ENCODE measurements around the gene CCNT2. TPM values are rescaled to one million over a fixed set of nuclear protein-coding genes. Genes with fewer than 3 reads are reported as not detected.

Gene CCNT2
- total and polyA plus RNA-seq, 4 donors = 6.0 to 33.0 (median 14.9) TPM

- no peaks in the 10 kb centered on the region for H3K36me3 ChIP-seq (ENCODE audit: control insufficient read depth in 4 of 4, insufficient read depth in 3 of 4, low read depth in 1 of 4, low read length in 3 of 4)
- H3K27ac ChIP-seq (ENCODE audit: low read depth in 1 of 2, low read length in 2 of 2) = no peak overlapping the region
- H3K9me3 ChIP-seq (ENCODE audit: control insufficient read depth in 4 of 4, low read length in 3 of 4) = no peaks in the 10 kb centered on the region
- no peak for DNase-seq (ENCODE audit: low spot score)
- no peak for TF ChIP-seq EGR1 (IDR thresholded peaks at IDR 0.05; ENCODE audit: low read depth in 2 of 2)
- TF ChIP-seq FOXA2 (IDR thresholded peaks at IDR 0.05) = no peak
- no peak for TF ChIP-seq HNF4A (conservative IDR thresholded peaks at IDR 0.05)
- no peak for TF ChIP-seq CTCF (IDR thresholded peaks at IDR 0.05; ENCODE audit: low read depth, low read length, missing input control)
- TF ChIP-seq RAD21 (IDR thresholded peaks at IDR 0.05) = no peak
- no peak for TF ChIP-seq TAF1 (conservative IDR thresholded peaks at IDR 0.05)
- TF ChIP-seq SP1 (IDR thresholded peaks at IDR 0.05) = no peak
- TF ChIP-seq YY1 (IDR thresholded peaks at IDR 0.05) = no peak
- TF ChIP-seq JUND (IDR thresholded peaks at IDR 0.05) = no peak
- no peak for TF ChIP-seq ZBTB33 (IDR thresholded peaks at IDR 0.05)
- no peak for TF ChIP-seq GABPA (IDR thresholded peaks at IDR 0.05 in 1 of 2, conservative IDR thresholded peaks at IDR 0.05 in 1 of 2)
- TF ChIP-seq NR2F2 (IDR thresholded peaks at IDR 0.05) = no peak
- no peak for TF ChIP-seq REST (IDR thresholded peaks at IDR 0.05)
- no peak for TF ChIP-seq RXRA (IDR thresholded peaks at IDR 0.05)
- no peak for TF ChIP-seq ATF3 (IDR thresholded peaks at IDR 0.05)
- H3K27me3 ChIP-seq (ENCODE audit: control insufficient read depth in 4 of 4, insufficient read depth in 4 of 4, low read length in 3 of 4) = no peaks in the 10 kb centered on the region
- H3K9ac ChIP-seq (ENCODE audit: low read depth in 1 of 2, low read length in 2 of 2) = no peak overlapping the region
- no peak overlapping the region for H3K4me3 ChIP-seq (ENCODE audit: low read depth in 1 of 3, low read length in 3 of 3)
- 92% methylated on average over 3 of the region's 3 CpGs for WGBS
- no peaks in the 10 kb centered on the region for H3K4me1 ChIP-seq (ENCODE audit: control insufficient read depth in 4 of 4, insufficient read depth in 4 of 4, low read length in 3 of 4)
These were observed 66.4 kb downstream of the CCNT2 start for GRCh38 chr2:134985061-134985460.

GRCh38 chr2:134988994-134989605 is 70.5 kb downstream of the CCNT2 start:
- no peak for TF ChIP-seq GABPA (IDR thresholded peaks at IDR 0.05 in 1 of 2, conservative IDR thresholded peaks at IDR 0.05 in 1 of 2)
- peak; percentile 67 to 77 for TF ChIP-seq RAD21 (IDR thresholded peaks at IDR 0.05)
- TF ChIP-seq CTCF (IDR thresholded peaks at IDR 0.05; ENCODE audit: low read depth, low read length, missing input control) = peak; percentile 43
- Histone ChIP-seq H3K4me1 (ENCODE audit: control insufficient read depth in 4 of 4, insufficient read depth in 4 of 4, low read length in 3 of 4) (no peaks in the 10 kb centered on the region), H3K27ac (ENCODE audit: low read depth in 1 of 2, low read length in 2 of 2) (no peak overlapping the region), H3K9me3 (ENCODE audit: control insufficient read depth in 4 of 4, low read length in 3 of 4) (no peaks in the 10 kb centered on the region), H3K9ac (ENCODE audit: low read depth in 1 of 2, low read length in 2 of 2) (no peak overlapping the region), H3K4me3 (ENCODE audit: low read depth in 1 of 3, low read length in 3 of 3) (no peak overlapping the region), H3K27me3 (ENCODE audit: control insufficient read depth in 4 of 4, insufficient read depth in 4 of 4, low read length in 3 of 4) (no peaks in the 10 kb centered on the region), H3K36me3 (ENCODE audit: control insufficient read depth in 4 of 4, insufficient read depth in 3 of 4, low read depth in 1 of 4, low read length in 3 of 4) (no peaks in the 10 kb centered on the region)
- WGBS = 18% methylated on average over 3 of the region's 3 CpGs
- DNase-seq (ENCODE audit: low spot score) = no peak

All from liver (tissue), 9 donors.